GF-D8 (cell line): ENCODE results near the gene MIGA2.
A peak's percentile ranks its signal among the peaks of the same experiment; 100 is the strongest.
"Not testable (repeated sequence)": the region's sequence is repeated elsewhere in the genome, so short reads cannot be mapped to it uniquely, and the experiment has no call there.

Experiments used
- DNase-seq: peaks from one replicate; lab custom pipeline; 2025; lab: John Stamatoyannopoulos, UW

MIGA2 gene

GRCh38 chr9:129011170-129011569, 25.3 kb upstream of the MIGA2 start:
- no peak for DNase-seq

DNA sequence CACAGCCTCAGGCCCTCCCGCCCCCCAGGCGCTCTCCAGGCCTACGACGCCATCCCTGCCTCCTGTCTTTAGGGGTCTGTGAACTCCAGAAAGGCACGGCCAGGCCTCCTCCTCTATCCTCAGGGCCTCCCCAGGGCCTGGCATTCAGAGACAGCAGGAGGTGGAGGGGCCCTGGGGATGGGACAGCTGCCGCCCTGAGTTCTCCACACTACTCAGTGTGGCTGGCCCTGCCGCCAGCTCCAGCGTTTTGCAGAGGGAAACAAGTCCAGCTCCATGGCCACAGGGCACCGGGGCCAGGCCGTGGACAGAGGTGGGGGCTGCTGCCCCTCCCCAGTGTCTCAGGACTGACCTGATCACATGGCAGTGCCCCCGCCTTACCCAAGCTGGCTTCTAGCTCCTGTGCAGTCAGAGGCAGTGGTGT, 24.7 kb upstream of the MIGA2 start:
- DNase-seq = no peak

- DNase-seq = no peak
Measured at GRCh38 chr9:129012343-129012742, 24.1 kb upstream of the MIGA2 start.

GRCh38 chr9:129012893-129013448, 23.5 kb upstream of the MIGA2 start:
- DNase-seq = no peak

GRCh38 chr9:129013674-129014073, 22.8 kb upstream of the MIGA2 start:
- DNase-seq = no peak

- no peak for DNase-seq
Measured at GRCh38 chr9:129014124-129014523, 22.3 kb upstream of the MIGA2 start.

GRCh38 chr9:129014608-129015007, 21.8 kb upstream of the MIGA2 start:
- no peak for DNase-seq

DNA sequence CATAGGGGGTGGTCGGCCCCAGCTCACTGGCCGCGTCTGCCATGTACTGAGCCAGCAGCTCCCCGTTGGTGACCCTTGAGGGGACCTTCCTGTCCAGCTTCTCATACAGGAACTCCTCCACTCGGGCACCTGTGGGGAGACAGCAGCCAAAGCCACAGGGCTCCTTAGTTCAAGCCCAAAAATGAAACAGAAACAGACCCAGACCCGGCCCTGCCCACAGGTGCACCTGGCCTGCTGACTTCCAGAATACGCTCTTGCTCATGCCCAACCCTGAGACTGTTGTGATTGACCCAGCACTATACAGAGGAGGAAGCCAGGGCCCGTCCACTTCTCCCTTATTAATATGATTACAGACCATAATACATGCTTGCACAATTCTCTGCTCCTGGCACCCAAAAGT, 15.3 kb upstream of the MIGA2 start:
- no peak for DNase-seq

DNA sequence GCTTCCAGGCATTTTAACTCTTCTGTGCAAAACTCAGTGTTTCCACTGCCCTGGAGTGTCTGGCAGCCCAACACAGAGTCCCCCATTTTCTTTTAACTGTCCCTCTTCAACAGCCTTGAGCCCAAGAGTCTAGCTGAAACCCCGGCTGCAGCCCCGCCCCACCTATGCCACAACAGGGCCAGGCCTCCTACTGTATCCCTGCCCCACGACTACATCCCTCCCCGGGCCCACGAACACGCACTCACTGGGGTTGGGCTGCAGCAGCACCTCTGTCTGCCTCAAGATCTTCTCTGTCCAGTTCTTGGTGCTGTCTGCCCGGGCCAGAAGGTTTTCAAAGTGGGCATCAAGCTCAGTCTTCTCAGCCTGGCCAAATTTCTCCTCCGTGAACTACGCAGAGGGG, 14.4 kb upstream of the MIGA2 start:
- no peak for DNase-seq

DNA sequence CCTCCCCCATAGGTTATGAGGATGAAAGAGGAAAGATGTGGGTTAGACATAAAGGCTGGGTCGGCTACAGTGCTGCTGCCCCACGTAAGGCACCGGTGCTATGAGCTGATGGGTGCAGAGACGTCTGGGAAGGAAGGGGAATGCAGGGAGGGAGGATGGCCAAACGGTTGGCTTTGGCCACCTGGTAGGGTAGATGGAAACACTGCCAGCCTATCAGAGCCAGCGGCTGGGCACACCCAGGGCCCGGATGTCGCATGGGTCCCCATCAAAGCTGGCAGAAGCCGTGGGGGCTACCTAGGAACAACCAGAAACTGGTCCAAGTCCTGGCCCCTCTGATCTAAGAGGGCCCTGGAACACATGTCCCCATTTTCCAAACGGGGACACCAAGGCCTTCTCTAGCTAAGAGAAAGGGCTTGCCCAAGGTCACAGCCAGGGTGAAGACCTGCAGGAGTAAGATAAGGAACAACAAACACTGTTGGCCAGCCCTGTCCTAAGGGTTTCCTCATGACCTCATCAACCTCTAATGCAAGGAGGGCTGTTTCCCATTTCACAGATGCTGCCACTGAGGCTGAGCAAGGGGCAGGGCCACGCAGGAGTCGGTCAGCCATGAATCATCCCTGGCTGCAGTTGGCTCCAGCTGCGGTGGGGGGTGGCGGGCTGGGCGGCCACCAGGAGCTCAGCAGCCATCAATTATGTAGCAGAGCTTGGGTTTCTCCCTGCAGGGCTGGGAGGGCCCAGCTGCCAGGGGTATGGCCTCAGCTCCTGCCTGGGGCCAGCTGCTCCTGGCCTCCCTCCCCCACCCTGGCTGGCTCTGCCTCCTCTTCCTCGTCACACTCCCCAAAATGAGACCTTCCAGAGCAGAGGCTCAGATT, 13.2 kb upstream of the MIGA2 start:
- DNase-seq = no peak

DNA sequence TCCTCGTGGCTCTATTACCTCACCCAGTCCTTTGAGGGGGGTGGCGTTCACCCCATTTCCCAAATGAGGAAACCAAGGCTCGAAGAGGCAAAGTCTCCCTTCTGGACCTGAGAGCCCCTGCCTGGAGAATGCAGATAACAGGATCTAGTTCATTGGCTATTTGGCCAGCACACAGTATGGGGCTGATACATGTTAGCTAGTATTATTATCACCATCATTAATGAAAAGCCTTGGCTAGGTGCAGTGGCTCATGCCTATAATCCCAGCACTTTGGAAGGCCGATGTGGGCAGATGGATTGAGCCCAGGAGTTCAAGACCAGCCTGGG, 12.6 kb upstream of the MIGA2 start:
- no peak for DNase-seq

DNA sequence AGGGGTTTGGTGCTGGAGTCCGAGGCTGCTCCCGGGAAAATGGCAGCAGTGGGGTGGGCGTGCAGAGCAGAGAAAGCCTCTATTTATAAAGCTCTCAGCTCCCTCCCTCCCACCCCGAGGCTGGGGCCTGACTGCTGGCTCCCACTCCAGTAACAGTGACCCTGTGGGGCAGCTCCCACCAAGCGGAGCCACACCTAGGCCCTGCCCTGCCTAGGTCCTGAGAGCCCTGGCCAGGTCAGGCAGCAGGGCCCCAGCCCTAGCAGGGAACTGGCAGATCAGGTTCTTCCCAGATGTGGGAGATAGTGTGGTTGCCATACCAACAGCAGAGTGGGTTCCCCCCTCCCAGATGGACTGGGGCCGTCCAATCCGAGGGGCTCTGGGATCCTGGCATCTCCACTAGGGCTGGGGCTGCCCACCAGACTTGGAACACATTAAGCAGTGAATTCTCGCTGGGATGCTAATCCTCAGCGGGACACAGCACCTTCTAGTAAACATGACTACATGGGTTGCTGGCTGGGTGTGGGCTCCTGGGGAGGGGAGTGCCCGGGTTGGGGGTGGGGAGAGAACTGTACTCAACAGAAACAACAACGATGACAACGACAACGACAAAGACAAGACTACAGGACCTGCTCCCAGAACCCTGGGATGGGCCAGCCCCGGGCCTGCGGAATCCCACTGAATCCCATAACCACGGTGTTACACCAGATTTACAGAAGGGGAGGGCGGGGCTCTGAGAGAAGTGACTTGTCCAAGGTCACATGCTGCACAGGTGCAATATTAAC, 9.8 kb upstream of the MIGA2 start:
- no peak for DNase-seq

- DNase-seq = no peak
Measured at GRCh38 chr9:129027224-129027684, 9.2 kb upstream of the MIGA2 start.

- DNase-seq = no peak
Measured at GRCh38 chr9:129027685-129028191, 8.7 kb upstream of the MIGA2 start.

DNA sequence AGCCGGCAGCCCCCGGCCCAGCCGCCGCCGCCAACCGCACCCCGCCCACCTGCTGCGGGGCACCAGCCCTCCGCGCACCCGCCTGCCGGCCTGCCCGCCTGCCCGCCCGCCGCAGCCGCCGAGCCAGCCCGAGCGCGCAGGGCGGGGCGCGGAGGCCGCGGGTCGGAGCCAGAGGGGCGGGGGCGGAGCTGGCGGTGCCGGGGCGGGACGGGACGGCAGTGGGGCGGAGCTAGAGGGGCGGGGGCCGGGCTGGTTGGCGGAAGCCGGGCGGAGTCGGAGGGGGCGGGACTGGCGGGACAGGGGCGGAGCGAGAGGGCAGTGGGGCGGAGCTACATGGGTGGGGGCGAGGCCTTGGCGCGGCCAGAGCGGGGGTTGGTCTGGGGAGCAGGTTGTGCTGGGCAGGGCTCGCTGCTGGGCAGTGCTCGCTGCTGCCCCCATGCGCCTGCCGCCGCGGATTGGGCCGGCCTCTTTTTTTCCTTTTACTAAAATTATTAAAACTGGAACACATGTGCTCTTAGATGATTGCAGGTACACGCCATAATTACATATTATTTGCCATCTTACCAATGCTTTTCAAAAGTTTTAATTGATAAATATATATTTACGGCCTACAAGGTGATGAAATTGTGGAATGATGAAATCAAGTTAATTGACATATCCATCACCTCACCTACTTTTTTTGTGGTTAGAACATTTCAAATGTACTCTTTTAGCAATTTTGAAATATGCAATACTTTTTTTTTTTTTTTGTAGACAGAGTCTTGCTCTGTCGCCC, 8.0 kb upstream of the MIGA2 start, which contains the start of gene SH3GLB2:
TSS of gene SH3GLB2 (minus strand) at position 140 of the 775 bp plus-strand sequence. CDS start 177 bp downstream, outside the sequence.
- peak; percentile 71 for DNase-seq

GRCh38 chr9:129030191-129030590, 6.2 kb upstream of the MIGA2 start:
- no peak for DNase-seq

GRCh38 chr9:129031514-129031913, 4.9 kb upstream of the MIGA2 start:
- DNase-seq = no peak

DNA sequence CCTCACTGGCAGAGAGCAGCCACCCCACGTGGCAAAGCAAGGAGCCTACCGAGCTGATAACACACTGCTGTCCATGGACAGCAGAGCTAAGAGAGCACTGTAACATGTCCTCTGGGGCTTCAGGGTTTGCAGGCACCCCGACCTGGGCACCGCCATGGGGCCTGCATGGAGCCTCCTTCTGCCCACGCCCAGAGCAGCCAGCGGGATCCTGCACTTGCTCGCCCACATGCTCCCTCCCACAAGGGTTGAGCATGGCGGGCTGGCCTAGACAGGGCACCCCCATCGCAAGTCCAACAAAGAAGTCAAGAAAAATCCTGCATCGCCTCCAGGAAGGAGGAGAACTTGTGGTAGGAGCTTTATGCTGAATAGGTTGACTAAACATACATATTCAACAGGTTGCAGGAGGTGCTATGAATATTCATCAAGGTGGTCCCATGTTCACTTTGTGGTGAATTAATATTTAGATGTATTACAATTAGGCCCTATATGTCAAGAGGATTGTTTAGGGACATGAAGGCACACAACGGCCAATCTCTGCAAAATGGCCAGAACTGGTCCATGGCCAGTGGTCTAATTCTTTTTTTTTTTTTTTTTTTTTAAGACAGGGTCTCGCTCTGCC, 3.8 kb upstream of the MIGA2 start:
- DNase-seq = no peak

GRCh38 chr9:129033216-129033615, 3.2 kb upstream of the MIGA2 start:
- DNase-seq = no peak

DNA sequence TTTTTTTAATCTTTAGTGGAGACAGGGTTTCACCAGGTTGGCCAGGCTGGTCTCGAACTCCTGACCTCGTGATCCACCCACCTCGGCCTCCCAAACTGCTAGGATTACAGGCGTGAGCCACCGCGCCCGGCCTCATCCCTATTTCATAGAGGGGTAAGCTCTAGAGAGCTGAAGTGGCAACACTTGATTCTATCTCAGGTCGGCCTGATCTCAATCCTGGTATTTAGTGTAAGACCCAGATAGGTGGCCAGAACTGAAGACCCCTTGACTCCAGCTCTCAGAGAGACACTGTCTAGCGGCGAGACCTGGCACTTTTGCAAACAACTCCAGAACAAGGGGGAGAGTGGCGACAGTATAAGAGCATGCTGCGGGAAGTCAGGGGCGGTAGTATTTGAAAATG, 588 bp upstream of the MIGA2 start:
- DNase-seq = not testable (repeated sequence)
